ENCODE results near the gene LRFN2.

DNA sequence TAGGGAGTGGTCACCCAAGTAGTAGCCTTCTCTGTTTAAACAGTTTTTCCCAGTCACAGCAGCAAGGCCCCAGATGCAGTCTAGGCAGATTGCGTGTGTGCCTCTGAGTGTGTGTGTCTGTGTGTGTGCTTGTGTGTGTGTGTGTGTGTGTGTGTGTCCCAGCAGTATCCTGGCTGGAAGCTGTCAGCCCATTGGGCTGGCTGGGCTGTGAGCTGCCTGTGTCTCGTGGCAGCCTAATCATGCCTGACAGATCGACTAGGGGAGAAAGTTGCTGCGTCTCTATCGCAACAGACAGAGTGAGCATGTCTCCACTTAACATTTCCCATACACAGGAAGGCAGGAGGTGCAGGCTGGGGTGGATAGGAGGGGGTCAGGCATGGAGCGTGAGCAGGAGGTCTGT, 42.9 kb upstream of the LRFN2 start:
- TF ChIP-seq, protein P1, sequence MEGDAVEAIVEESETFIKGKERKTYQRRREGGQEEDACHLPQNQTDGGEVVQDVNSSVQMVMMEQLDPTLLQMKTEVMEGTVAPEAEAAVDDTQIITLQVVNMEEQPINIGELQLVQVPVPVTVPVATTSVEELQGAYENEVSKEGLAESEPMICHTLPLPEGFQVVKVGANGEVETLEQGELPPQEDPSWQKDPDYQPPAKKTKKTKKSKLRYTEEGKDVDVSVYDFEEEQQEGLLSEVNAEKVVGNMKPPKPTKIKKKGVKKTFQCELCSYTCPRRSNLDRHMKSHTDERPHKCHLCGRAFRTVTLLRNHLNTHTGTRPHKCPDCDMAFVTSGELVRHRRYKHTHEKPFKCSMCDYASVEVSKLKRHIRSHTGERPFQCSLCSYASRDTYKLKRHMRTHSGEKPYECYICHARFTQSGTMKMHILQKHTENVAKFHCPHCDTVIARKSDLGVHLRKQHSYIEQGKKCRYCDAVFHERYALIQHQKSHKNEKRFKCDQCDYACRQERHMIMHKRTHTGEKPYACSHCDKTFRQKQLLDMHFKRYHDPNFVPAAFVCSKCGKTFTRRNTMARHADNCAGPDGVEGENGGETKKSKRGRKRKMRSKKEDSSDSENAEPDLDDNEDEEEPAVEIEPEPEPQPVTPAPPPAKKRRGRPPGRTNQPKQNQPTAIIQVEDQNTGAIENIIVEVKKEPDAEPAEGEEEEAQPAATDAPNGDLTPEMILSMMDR (IDR thresholded peaks at IDR 0.05; ENCODE audit: insufficient read depth, low read depth, low read length), result no peak
- TF ChIP-seq EZH2 (IDR thresholded peaks at IDR 0.05; ENCODE audit: insufficient read depth, low read length), result no peak

Measured in astrocyte (in vitro differentiated cells and primary cell).